Activated T-cell treated with anti-CD3 and anti-CD28 coated beads, Interleukin-2, amount 50 U/mL, for 4 hours (primary cell): Measurements from ENCODE around the gene IL2RA. TPM values are rescaled to one million over a fixed set of nuclear protein-coding genes. Genes with fewer than 3 reads are reported as not detected.
"Not testable (repeated sequence)": the region's sequence is repeated elsewhere in the genome, so short reads cannot be mapped to it uniquely, and the experiment has no call there.

Source experiments
- ATAC-seq, 2 donors: fragments of 200-7000 bp; cut with Tn5 transposase; one replicate each; pipeline ENCODE4 v1.10.0; 2021
- DNase-seq: peaks from one replicate; pipeline ENCODE4 v3.0.0-alpha.2; 2020
- H3K27me3 Mint-ChIP-seq: one replicate; pipeline ENCODE4 v1.8.0; 2021; ENCODE audit warnings: low read depth, mixed read lengths
- H3K36me3 Mint-ChIP-seq: one replicate; pipeline ENCODE4 v1.8.0; 2022; ENCODE audit warnings: mixed read lengths; ENCODE audit not compliant: insufficient read depth
- H3K4me1 Mint-ChIP-seq: one replicate; pipeline ENCODE4 v1.8.0; 2021; ENCODE audit warnings: low read depth, mixed read lengths
- H3K4me3 Mint-ChIP-seq: one replicate; pipeline ENCODE4 v1.8.0; 2021; ENCODE audit warnings: mild to moderate bottlenecking, moderate library complexity, mixed read lengths
- H3K9me3 Mint-ChIP-seq: one replicate; pipeline ENCODE4 v1.8.0; 2021; ENCODE audit warnings: mixed read lengths
- total RNA-seq, 3 donors: library from RNA; stranded (reverse); gene quantifications; one replicate each; pipeline ENCODE4 v1.2.1, GENCODE V29; 2021

IL2RA gene
- total RNA-seq, 3 donors from 2014 or later, result 639 to 698 (median 653) TPM

GRCh38 chr10:6071181-6072175 is 9.3 kb upstream of the IL2RA start:
- Mint-ChIP-seq H3K9me3 (no peaks in the 10 kb centered on the region), H3K27me3 (no peaks in the 10 kb centered on the region), H3K4me3 (peak overlapping the region; percentile 35), H3K4me1 (peaks cover 84% of the 10 kb centered on the region), H3K36me3 (peaks cover 3% of the 10 kb centered on the region)
- DNase-seq (no peak), ATAC-seq (no peak)

- H3K27me3 Mint-ChIP-seq, result no peaks in the 10 kb centered on the region
- H3K9me3 Mint-ChIP-seq, result no peaks in the 10 kb centered on the region
- ATAC-seq, result peak; percentile 61 to 66
These were observed 8.5 kb upstream of the IL2RA start for GRCh38 chr10:6070660-6071059.

GRCh38 chr10:6069081-6069931 is 7.1 kb upstream of the IL2RA start:
- Mint-ChIP-seq H3K27me3 (no peaks in the 10 kb centered on the region), H3K4me3 (peak overlapping the region; percentile 60), H3K9me3 (no peaks in the 10 kb centered on the region), H3K36me3 (peaks cover 3% of the 10 kb centered on the region), H3K4me1 (peaks cover 93% of the 10 kb centered on the region)
- peak; percentile 26 to 42 for ATAC-seq
- DNase-seq, result no peak

More at GRCh38 chr10:6070660-6071059, 8.5 kb upstream of the IL2RA start:
- peak; percentile 64 for DNase-seq
- peaks cover 92% of the 10 kb centered on the region for H3K4me1 Mint-ChIP-seq
- H3K4me3 Mint-ChIP-seq, result peak overlapping the region; percentile 66
- H3K36me3 Mint-ChIP-seq, result peaks cover 3% of the 10 kb centered on the region

- peaks cover 87% of the 10 kb centered on the region for H3K4me1 Mint-ChIP-seq
- no peaks in the 10 kb centered on the region for H3K27me3 Mint-ChIP-seq
- ATAC-seq, result peak in 1 of 2 donors; percentile 36
- H3K9me3 Mint-ChIP-seq, result no peaks in the 10 kb centered on the region
- no peak for DNase-seq
- peaks cover 3% of the 10 kb centered on the region for H3K36me3 Mint-ChIP-seq
- H3K4me3 Mint-ChIP-seq, result peak overlapping the region; percentile 37
These were observed 6.3 kb upstream of the IL2RA start for GRCh38 chr10:6068422-6068821.

GRCh38 chr10:6068006-6068405 is 5.8 kb upstream of the IL2RA start:
- Mint-ChIP-seq H3K27me3 (no peaks in the 10 kb centered on the region), H3K4me3 (peak overlapping the region; percentile 37), H3K4me1 (peaks cover 84% of the 10 kb centered on the region), H3K36me3 (peaks cover 3% of the 10 kb centered on the region), H3K9me3 (no peaks in the 10 kb centered on the region)
- ATAC-seq, result no peak
- no peak for DNase-seq

GRCh38 chr10:6067457-6067856 is 5.3 kb upstream of the IL2RA start:
- peaks cover 3% of the 10 kb centered on the region for H3K36me3 Mint-ChIP-seq
- no peak for ATAC-seq
- H3K9me3 Mint-ChIP-seq, result no peaks in the 10 kb centered on the region
- H3K27me3 Mint-ChIP-seq, result no peaks in the 10 kb centered on the region
- peaks cover 84% of the 10 kb centered on the region for H3K4me1 Mint-ChIP-seq
- DNase-seq, result no peak
- no peak overlapping the region for H3K4me3 Mint-ChIP-seq

- Mint-ChIP-seq H3K4me3 (peak overlapping the region; percentile 5), H3K27me3 (no peaks in the 10 kb centered on the region), H3K9me3 (no peaks in the 10 kb centered on the region), H3K36me3 (peaks cover 8% of the 10 kb centered on the region), H3K4me1 (peaks cover 70% of the 10 kb centered on the region)
- ATAC-seq (no peak), DNase-seq (no peak)
These were observed 3.7 kb upstream of the IL2RA start for GRCh38 chr10:6065835-6066234.

GRCh38 chr10:6065406-6065805 is 3.2 kb upstream of the IL2RA start:
- Mint-ChIP-seq H3K9me3 (no peaks in the 10 kb centered on the region), H3K36me3 (peaks cover 6% of the 10 kb centered on the region), H3K4me3 (no peak overlapping the region), H3K4me1 (peaks cover 66% of the 10 kb centered on the region), H3K27me3 (no peaks in the 10 kb centered on the region)
- DNase-seq (no peak), ATAC-seq (no peak)

- not testable (repeated sequence) for DNase-seq, ATAC-seq, H3K27me3 Mint-ChIP-seq, H3K9me3 Mint-ChIP-seq, H3K4me3 Mint-ChIP-seq
- peaks cover 59% of the 10 kb centered on the region for H3K4me1 Mint-ChIP-seq
- peaks cover 10% of the 10 kb centered on the region for H3K36me3 Mint-ChIP-seq
These were observed 2.6 kb upstream of the IL2RA start for GRCh38 chr10:6064726-6065125.

GRCh38 chr10:6064119-6064518 is 2.0 kb upstream of the IL2RA start:
- Mint-ChIP-seq H3K9me3 (no peaks in the 10 kb centered on the region), H3K36me3 (peaks cover 15% of the 10 kb centered on the region), H3K4me3 (no peak overlapping the region), H3K4me1 (peaks cover 53% of the 10 kb centered on the region), H3K27me3 (no peaks in the 10 kb centered on the region)
- ATAC-seq (no peak), DNase-seq (no peak)

GRCh38 chr10:6061056-6061455 is 1.1 kb downstream of the IL2RA start:
- H3K9me3 Mint-ChIP-seq, result no peaks in the 10 kb centered on the region
- H3K27me3 Mint-ChIP-seq, result no peaks in the 10 kb centered on the region
- peak overlapping the region; percentile 87 for H3K4me3 Mint-ChIP-seq
- peaks cover 51% of the 10 kb centered on the region for H3K4me1 Mint-ChIP-seq
- no peak for DNase-seq
- no peak for ATAC-seq
- peaks cover 41% of the 10 kb centered on the region for H3K36me3 Mint-ChIP-seq

GRCh38 chr10:6059506-6059905 is 2.7 kb downstream of the IL2RA start:
- no peak for ATAC-seq
- Mint-ChIP-seq H3K36me3 (peaks cover 52% of the 10 kb centered on the region), H3K27me3 (no peaks in the 10 kb centered on the region), H3K9me3 (no peaks in the 10 kb centered on the region), H3K4me1 (peaks cover 47% of the 10 kb centered on the region), H3K4me3 (peak overlapping the region; percentile 87)
- no peak for DNase-seq

GRCh38 chr10:6058682-6059475 is 3.3 kb downstream of the IL2RA start:
- H3K36me3 Mint-ChIP-seq, result peaks cover 58% of the 10 kb centered on the region
- peaks cover 53% of the 10 kb centered on the region for H3K4me1 Mint-ChIP-seq
- peak; percentile 39 to 52 for ATAC-seq
- H3K4me3 Mint-ChIP-seq, result peak overlapping the region; percentile 87
- H3K27me3 Mint-ChIP-seq, result no peaks in the 10 kb centered on the region
- H3K9me3 Mint-ChIP-seq, result no peaks in the 10 kb centered on the region
- no peak for DNase-seq
